BLaER1 treated with 17β-estradiol and CSF1 and Interleukin-3, amounts not matched to agents 10 nM and 100 nM (cell line): Measurements from ENCODE around the gene TMEM203.

Source experiments
- H3K27ac ChIP-seq, 11 experiments: shearing (Covaris generic); formaldehyde crosslinking; 2 replicates each; pipeline ENCODE4 v1.8.1; 2022
- H3K27me3 ChIP-seq, 11 experiments: shearing (Covaris generic); formaldehyde crosslinking; 2 replicates each; pipeline ENCODE4 v1.8.1; 2022
- H3K36me3 ChIP-seq, 11 experiments: shearing (Covaris generic); formaldehyde crosslinking; 2 replicates each; pipeline ENCODE4 v1.8.1; 2022
- H3K4me1 ChIP-seq, 10 experiments: shearing (Covaris generic); formaldehyde crosslinking; 2 replicates each; pipeline ENCODE4 v1.8.1; 2022
- H3K4me2 ChIP-seq, 11 experiments: shearing (Covaris generic); formaldehyde crosslinking; 2 replicates each; pipeline ENCODE4 v1.8.1; 2022
- H3K4me3 ChIP-seq, 10 experiments: shearing (Covaris generic); formaldehyde crosslinking; 2 replicates each; pipeline ENCODE4 v1.8.1; 2022
- H3K9ac ChIP-seq, 11 experiments: shearing (Covaris generic); formaldehyde crosslinking; 2 replicates each; pipeline ENCODE4 v1.8.1; 2022
- H3K9me3 ChIP-seq, 11 experiments: shearing (Covaris generic); formaldehyde crosslinking; replicated peaks in 1 of 11; 2 replicates each; pipeline ENCODE4 v1.8.1; 2022
- H4K20me1 ChIP-seq, 11 experiments: shearing (Covaris generic); formaldehyde crosslinking; 2 replicates each; pipeline ENCODE4 v1.8.1; 2022
- Cebpa-rat ChIP-seq, 11 experiments: shearing (Covaris generic); IDR thresholded peaks; 2 replicates each; pipeline ENCODE4 v1.8.1; 2022

The TMEM203 gene

DNA sequence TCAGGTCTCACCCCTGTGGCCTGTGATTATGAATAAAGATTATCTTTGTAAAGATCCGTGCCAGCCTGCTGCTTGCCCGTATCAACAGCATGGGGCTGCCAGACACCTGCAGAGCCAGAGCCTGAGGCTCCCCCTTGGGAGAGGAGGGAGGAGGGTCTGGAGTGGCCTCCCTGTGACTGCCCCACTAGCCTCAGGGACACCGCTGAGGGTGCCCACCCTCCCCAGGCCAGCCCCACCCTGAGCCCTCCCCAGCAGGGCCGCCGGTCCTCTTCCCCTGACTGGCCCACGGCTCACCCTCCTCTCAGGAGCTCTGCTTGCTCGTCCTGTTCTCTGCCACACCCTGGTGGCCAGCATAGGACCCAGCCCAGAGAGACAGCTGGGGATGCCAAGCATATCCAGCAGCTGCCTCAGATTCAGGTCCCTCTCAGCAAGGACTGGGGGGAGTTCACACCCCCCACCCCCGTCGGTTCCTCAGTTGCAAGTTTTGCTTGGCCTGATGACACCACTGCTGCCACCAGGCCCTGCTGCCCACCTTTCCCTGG lies 15.1 kb downstream of the TMEM203 start:
- peak overlapping the region; percentile 86 to 95 (median 93) for H3K9ac ChIP-seq
- H3K36me3 ChIP-seq: peaks cover 24 to 76% (median 45%) of the 10 kb centered on the region in 11 experiments
- no peak for TF ChIP-seq Cebpa-rat (IDR thresholded peaks at IDR 0.05)
- peak overlapping the region; percentile 92 to 100 (median 100) for H3K4me2 ChIP-seq
- peaks cover 48 to 83% (median 66%) of the 10 kb centered on the region in 10 experiments for H3K4me1 ChIP-seq
- H3K27me3 ChIP-seq: no peaks in the 10 kb centered on the region
- peak overlapping the region; percentile 83 to 99 (median 98); a peak in 18 of 20 replicates for H3K4me3 ChIP-seq
- H4K20me1 ChIP-seq: peaks cover 12 to 96% (median 83%) of the 10 kb centered on the region in 11 experiments; a peak in 21 of 22 replicates
- no peaks in the 10 kb centered on the region for H3K9me3 ChIP-seq
- H3K27ac ChIP-seq: peak overlapping the region in 9 of 11 experiments; percentile 82 to 94 (median 89); a peak in 13 of 22 replicates

DNA sequence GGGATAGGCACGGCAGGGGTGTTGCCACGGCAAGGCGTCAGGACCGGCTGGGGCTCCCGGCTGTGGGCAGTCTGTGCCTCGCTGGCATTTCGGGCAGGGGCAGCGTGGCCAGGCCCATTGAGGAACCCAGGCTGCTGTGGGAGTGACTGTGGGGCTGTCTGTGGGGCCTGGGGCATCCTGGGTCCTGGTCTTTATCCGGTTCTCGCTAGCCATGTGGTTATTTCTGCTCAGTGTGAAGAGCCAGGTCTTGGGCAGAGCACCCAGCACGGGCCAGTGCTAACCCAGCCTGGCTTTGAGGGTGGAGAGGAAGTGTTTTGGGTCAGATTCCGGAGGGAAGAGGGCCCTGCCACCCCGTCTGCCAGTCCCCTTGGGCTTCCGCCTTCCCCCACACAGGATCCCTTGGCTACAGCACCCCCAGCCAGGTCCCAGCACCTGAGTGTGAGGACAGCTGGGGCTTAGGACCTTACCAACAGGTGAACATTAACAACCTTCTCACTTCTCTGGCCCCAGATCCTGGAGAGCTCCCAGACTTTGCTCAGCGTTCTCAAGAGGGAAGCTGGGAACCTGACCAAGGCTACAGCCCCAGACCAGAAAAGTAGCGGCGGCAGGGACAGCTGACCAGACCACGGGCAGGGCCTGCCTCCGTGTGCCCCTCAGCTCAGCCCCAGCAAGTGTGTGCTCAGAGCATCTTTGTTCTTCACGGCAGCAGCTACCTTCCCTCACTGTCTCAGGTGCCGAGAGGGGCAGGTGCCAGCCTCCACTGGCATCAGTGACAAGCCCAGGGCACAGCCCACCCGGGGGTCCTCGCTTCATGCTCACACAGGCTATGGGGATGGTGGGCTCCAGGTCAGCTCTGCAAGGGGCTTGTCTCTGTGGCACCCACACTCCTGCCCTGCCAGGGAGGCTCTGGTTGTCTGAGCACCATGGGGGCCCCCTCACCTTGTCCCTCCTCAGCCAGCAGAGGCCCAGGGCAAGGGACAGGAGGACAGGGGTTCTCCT lies 15.9 kb downstream of the TMEM203 start:
- H3K27me3 ChIP-seq: no peaks in the 10 kb centered on the region
- H3K4me2 ChIP-seq: peak overlapping the region; percentile 92 to 100 (median 100)
- peaks cover 48 to 79% (median 65%) of the 10 kb centered on the region in 10 experiments for H3K4me1 ChIP-seq
- H3K9ac ChIP-seq: peak overlapping the region; percentile 86 to 95 (median 93)
- H4K20me1 ChIP-seq: peaks cover 12 to 96% (median 85%) of the 10 kb centered on the region in 11 experiments; a peak in 21 of 22 replicates
- H3K36me3 ChIP-seq: peaks cover 32 to 76% (median 53%) of the 10 kb centered on the region in 11 experiments
- H3K9me3 ChIP-seq: no peaks in the 10 kb centered on the region
- peak overlapping the region; percentile 83 to 99 (median 98) for H3K4me3 ChIP-seq
- H3K27ac ChIP-seq: peak overlapping the region; percentile 82 to 94 (median 89); a peak in 21 of 22 replicates
- no peak for TF ChIP-seq Cebpa-rat (IDR thresholded peaks at IDR 0.05)

DNA sequence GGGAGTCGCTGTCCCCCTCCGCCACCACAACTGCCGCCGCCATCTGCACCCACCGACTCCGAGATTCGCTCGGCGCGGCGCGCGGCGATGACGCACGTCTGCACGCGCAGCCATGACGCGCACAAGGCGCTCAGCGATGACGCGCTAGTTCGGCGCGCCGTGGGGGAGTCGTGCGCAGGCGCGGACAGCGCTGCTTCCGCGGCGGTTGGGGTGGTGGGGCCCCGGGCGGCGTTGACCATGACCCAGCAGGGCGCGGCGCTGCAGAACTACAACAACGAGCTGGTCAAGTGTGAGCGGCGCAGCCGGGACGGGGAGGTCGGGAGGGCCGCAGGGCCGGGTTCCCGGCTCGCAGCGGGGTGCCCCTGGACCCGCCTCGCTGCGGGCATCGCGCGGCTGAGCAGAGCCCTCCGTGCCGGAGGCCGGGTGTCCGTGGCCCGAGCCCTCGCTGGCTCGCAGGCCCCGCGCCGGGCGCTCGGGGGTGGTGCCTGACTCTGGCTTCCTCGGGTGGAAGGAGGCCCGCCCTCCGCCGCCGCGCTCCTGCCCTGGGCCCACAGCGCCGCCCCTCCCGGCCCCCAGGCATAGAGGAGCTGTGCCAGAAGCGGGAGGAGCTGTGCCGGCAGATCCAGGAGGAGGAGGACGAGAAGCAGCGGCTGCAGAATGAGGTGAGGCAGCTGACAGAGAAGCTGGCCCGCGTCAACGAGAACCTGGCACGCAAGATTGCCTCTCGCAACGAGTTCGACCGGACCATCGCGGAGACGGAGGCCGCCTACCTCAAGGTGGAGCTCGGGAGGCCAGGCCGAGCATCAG lies 16.8 kb downstream of the TMEM203 start, which contains the start of the genes ANAPC2 and SSNA1:
TSS of gene ANAPC2 (minus strand) at position 71 of the 807 bp plus-strand sequence. CDS start at position 43, 28 bp downstream.
TSS of gene SSNA1 (plus strand) at position 187 of the 807 bp plus-strand sequence. CDS start at position 238, 51 bp downstream.
- H3K27me3 ChIP-seq: no peaks in the 10 kb centered on the region
- peak within 1 kb of the TSS; percentile 83 to 99 (median 98) for H3K4me3 ChIP-seq
- H3K27ac ChIP-seq: peak within 1 kb of the TSS; percentile 82 to 94 (median 89)
- H3K4me1 ChIP-seq: peaks cover 48 to 70% (median 60%) of the 10 kb centered on the region in 10 experiments
- H3K9ac ChIP-seq: peak within 1 kb of the TSS; percentile 86 to 95 (median 93)
- peaks cover 12 to 96% (median 83%) of the 10 kb centered on the region in 11 experiments; a peak in 21 of 22 replicates for H4K20me1 ChIP-seq
- H3K4me2 ChIP-seq: peak within 1 kb of the TSS; percentile 93 to 100 (median 100)
- TF ChIP-seq Cebpa-rat (IDR thresholded peaks at IDR 0.05): no peak
- peaks cover 41 to 80% (median 62%) of the 10 kb centered on the region in 11 experiments for H3K36me3 ChIP-seq
- no peaks in the 10 kb centered on the region for H3K9me3 ChIP-seq

DNA sequence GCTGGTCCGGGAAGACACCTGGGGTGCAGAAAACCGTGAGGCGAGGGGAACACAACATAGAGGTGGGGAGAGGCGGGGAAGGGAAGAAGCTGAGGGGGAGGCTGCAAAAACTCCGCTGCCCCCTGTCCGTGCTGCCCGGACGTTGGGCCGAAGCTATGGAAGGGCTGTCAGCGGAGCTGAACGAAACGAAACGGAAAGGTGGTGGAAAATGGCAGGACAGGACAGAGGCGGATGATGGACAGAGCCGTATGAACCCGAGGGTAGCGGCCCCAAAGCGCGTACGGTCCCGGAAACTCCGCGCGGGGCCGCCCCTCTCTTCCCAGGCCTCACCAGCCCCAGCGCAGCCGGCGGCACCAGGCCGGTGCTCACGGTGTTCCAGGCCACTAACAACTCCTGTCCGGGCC lies 17.4 kb downstream of the TMEM203 start:
- Histone ChIP-seq H3K36me3 (peaks cover 47 to 81% (median 68%) of the 10 kb centered on the region in 11 experiments), H3K9me3 (no peaks in the 10 kb centered on the region), H3K9ac (peak overlapping the region; percentile 86 to 95 (median 93)), H4K20me1 (peaks cover 12 to 93% (median 79%) of the 10 kb centered on the region in 11 experiments; a peak in 21 of 22 replicates), H3K27ac (peak overlapping the region; percentile 82 to 94 (median 89)), H3K4me1 (peaks cover 48 to 66% (median 59%) of the 10 kb centered on the region in 10 experiments), H3K27me3 (no peaks in the 10 kb centered on the region), H3K4me2 (peak overlapping the region; percentile 93 to 100 (median 99)), H3K4me3 (peak overlapping the region; percentile 83 to 99 (median 98))
- no peak for TF ChIP-seq Cebpa-rat (IDR thresholded peaks at IDR 0.05)

DNA sequence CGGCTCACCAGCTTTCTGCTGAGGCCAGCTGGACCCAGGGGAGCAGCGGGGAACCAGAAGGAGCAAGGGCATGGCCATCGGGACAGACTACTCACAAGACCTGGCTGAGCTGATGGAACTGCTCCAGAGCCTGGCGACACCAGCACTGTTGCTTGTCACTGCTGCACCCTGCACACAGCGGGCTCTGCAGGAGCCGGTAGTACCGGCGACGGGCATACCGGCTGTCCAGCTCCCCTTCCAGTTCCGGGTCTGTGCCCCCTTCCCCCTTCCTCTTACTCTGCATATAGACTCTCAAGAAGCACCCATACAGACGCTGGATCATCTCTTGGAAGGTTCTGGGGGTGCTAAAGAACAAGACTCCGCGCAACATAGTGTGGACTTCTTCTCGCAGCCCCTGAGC lies 18.1 kb downstream of the TMEM203 start:
- peak overlapping the region; percentile 86 to 95 (median 93) for H3K9ac ChIP-seq
- no peaks in the 10 kb centered on the region for H3K9me3 ChIP-seq
- H3K27ac ChIP-seq: peak overlapping the region in 4 of 11 experiments; percentile 86 to 94 (median 92); a peak in 7 of 22 replicates
- TF ChIP-seq Cebpa-rat (IDR thresholded peaks at IDR 0.05): no peak
- H4K20me1 ChIP-seq: peaks cover 12 to 93% (median 72%) of the 10 kb centered on the region in 11 experiments; a peak in 21 of 22 replicates
- peaks cover 47 to 59% (median 53%) of the 10 kb centered on the region in 10 experiments for H3K4me1 ChIP-seq
- H3K36me3 ChIP-seq: peaks cover 54 to 81% (median 75%) of the 10 kb centered on the region in 11 experiments
- H3K4me3 ChIP-seq: peak overlapping the region; percentile 83 to 99 (median 98)
- no peaks in the 10 kb centered on the region for H3K27me3 ChIP-seq
- peak overlapping the region; percentile 93 to 100 (median 99) for H3K4me2 ChIP-seq

DNA sequence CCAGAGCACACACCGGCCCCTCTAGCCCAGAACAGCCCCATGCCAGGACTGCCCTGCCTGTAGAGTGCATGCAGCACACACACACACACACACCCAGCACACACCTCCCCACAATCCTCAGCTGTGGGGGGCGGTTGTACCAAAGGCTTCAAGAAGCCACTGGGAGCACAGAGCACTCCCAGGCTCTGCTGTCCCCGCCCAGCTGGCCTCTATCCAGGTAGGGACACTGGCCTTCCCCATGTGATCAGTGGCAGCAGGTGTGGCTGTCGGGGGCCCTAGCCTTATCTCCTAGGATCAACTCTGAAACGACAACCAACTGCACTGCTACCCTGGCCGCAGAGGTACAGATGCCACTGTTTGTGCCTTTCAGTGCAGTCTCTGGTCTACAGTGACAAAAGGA lies 19.1 kb downstream of the TMEM203 start:
- Histone ChIP-seq H3K27ac (no peak overlapping the region), H3K4me2 (peak overlapping the region; percentile 93 to 100 (median 99)), H3K9ac (peak overlapping the region in 10 of 11 experiments; percentile 6 to 95 (median 92); a peak in 16 of 22 replicates), H3K36me3 (peaks cover 63 to 81% (median 77%) of the 10 kb centered on the region in 11 experiments), H3K27me3 (no peaks in the 10 kb centered on the region), H3K4me3 (peak overlapping the region in 8 of 10 experiments; percentile 83 to 99 (median 96); a peak in 10 of 20 replicates), H3K4me1 (peaks cover 42 to 49% (median 44%) of the 10 kb centered on the region in 10 experiments), H4K20me1 (peaks cover 12 to 91% (median 68%) of the 10 kb centered on the region in 11 experiments; a peak in 21 of 22 replicates), H3K9me3 (no peaks in the 10 kb centered on the region)
- no peak for TF ChIP-seq Cebpa-rat (IDR thresholded peaks at IDR 0.05)

DNA sequence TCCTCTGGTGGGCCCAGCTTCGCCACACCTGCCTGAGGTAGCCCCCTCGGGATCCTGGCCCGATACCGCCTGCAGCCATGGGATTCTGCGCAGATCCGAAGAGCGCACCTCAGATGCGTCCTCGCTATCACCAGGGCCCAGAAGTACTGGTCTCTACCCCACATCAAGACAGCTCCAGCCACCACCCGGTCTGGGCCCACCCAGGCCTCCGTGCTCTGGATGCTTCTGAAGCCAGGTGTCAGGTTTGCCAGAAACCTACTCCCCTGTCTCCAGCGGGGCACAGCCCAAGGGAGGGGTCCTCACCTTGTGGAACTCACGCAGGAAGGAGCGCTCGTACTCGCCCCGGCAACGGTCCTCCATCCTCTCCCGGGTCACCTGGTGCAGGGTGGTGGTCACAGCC lies 19.5 kb downstream of the TMEM203 start:
- TF ChIP-seq Cebpa-rat (IDR thresholded peaks at IDR 0.05): no peak
- H4K20me1 ChIP-seq: peaks cover 11 to 91% (median 63%) of the 10 kb centered on the region in 11 experiments; a peak in 21 of 22 replicates
- no peaks in the 10 kb centered on the region for H3K9me3 ChIP-seq
- H3K36me3 ChIP-seq: peaks cover 64 to 81% (median 77%) of the 10 kb centered on the region in 11 experiments
- H3K9ac ChIP-seq: peak overlapping the region in 9 of 11 experiments; percentile 6 to 95 (median 29); a peak in 9 of 22 replicates
- no peak overlapping the region for H3K27ac ChIP-seq
- H3K27me3 ChIP-seq: no peaks in the 10 kb centered on the region
- peak overlapping the region in 2 of 10 experiments; percentile 84 to 94; a peak in 1 of 20 replicates for H3K4me3 ChIP-seq
- H3K4me1 ChIP-seq: peaks cover 38 to 45% (median 39%) of the 10 kb centered on the region in 10 experiments
- H3K4me2 ChIP-seq: peak overlapping the region; percentile 93 to 100 (median 99); a peak in 21 of 22 replicates
